Stimulated activated naive B cell treated with anti-CD40 and anti-IgM and Interleukin-4, amounts not matched to agents 10 μg/mL and 1 μg/mL and 100 μg/mL, for 72 hours (primary cell): ENCODE data around the gene FBXO36.
"Not testable (repeated sequence)": the region's sequence is repeated elsewhere in the genome, so short reads cannot be mapped to it uniquely, and the experiment has no call there.

Source experiments
- ATAC-seq, 2 donors: fragments of 150-1000 bp; cut with Tn5 transposase; replicated peaks; 2 replicates each; pipeline ENCODE4 v1.10.0; 2021; ENCODE audit warnings: moderate library complexity in 1 of 2
- DNase-seq: peaks from one replicate; pipeline ENCODE4 v3.0.0; 2021
- H3K27ac Mint-ChIP-seq: one replicate; pipeline ENCODE4 v1.8.0; 2022; ENCODE audit warnings: mild to moderate bottlenecking, mixed read lengths
- H3K27me3 Mint-ChIP-seq, 2 donors: one replicate each; pipeline ENCODE4 v1.8.0; 2022; ENCODE audit warnings: mixed read lengths in 2 of 2
- H3K36me3 Mint-ChIP-seq, 2 donors: one replicate each; pipeline ENCODE4 v1.8.0; 2022; ENCODE audit warnings: mixed read lengths in 2 of 2, mild to moderate bottlenecking in 1 of 2
- H3K4me1 Mint-ChIP-seq, 2 donors: one replicate each; pipeline ENCODE4 v1.8.0; 2022; ENCODE audit warnings: mixed read lengths in 2 of 2, mild to moderate bottlenecking in 1 of 2
- H3K4me3 Mint-ChIP-seq, 2 donors: one replicate each; pipeline ENCODE4 v1.8.0; 2022; ENCODE audit warnings: mild to moderate bottlenecking in 2 of 2, mixed read lengths in 2 of 2, moderate library complexity in 1 of 2
- H3K9me3 Mint-ChIP-seq, 2 donors: one replicate each; pipeline ENCODE4 v1.8.0; 2022; ENCODE audit warnings: mixed read lengths in 2 of 2, mild to moderate bottlenecking in 1 of 2

The FBXO36 gene

DNA sequence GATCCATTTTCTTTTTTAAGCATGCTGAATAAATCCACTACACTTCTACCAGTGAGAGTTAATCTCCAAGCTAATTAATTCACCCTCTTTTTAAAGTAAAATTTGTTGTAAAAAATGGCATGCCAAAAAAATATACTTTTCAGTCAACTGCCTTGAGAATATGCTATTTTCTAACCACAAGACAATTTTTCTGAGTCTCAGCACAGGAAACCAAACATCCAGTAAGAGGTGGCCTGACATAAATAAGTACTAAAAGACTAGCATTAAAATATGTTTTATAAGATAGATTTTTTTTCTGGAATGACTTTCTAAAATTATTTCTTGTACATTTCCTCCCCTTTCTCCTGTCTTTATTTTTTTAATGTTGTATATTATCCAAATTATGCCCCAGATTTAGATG, 2.9 kb downstream of the FBXO36 start:
- Mint-ChIP-seq H3K27ac (no peak overlapping the region), H3K4me1 (peaks cover 5 to 7% of the 10 kb centered on the region in 2 donors), H3K9me3 (no peaks in the 10 kb centered on the region), H3K36me3 (peaks cover 6 to 12% of the 10 kb centered on the region in 2 donors), H3K4me3 (no peak overlapping the region), H3K27me3 (no peaks in the 10 kb centered on the region)
- ATAC-seq (no peak), DNase-seq (no peak)

DNA sequence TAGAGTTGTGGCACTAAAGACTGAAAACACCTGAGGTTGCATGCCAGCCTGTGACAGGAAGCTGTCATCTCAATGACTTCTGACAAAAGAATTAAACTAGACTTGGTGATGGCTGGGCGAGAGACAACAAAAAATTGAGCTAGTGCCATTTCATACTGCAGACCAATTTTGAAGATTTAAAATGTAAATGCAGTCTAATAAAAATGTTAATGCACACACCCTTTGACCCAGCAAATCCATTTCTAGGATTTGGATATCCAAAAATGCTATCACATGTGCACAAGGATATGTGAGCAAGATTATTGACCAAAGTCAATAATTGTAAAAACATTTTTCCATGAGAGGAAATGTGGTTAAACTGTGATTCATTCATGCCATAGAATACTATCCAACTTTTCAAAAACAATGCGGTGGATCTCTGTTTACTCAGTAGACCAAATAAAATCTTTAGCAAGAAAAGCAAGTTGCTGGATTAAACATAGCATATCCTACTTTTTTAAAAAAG, 5.6 kb downstream of the FBXO36 start:
- ATAC-seq (no peak), DNase-seq (no peak)
- peaks cover 3 to 6% of the 10 kb centered on the region in 2 donors for H3K36me3 Mint-ChIP-seq
- no peak overlapping the region for H3K4me3 Mint-ChIP-seq
- no peaks in the 10 kb centered on the region for H3K4me1 Mint-ChIP-seq
- no peaks in the 10 kb centered on the region for H3K27me3 Mint-ChIP-seq
- H3K9me3 Mint-ChIP-seq: no peaks in the 10 kb centered on the region
- no peak overlapping the region for H3K27ac Mint-ChIP-seq

DNA sequence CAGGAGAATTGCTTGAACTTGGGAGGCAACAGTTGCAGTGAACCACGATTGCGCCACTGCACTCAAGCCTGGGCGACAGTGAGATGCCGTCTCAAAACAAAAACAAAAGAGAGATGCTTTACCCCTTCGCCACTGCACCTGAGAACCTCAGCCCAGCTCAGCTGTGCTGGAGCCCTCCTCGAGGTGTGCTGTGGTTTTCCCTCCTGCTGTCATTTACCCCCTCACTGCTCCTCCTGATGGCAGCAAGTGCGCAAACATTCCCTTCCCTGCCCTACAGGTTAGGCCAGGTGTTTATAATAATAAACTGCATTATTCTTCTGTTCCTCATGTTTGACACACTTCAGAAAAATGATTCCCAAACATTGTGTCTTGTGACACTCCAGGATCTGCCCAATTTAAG, 8.4 kb downstream of the FBXO36 start:
- H3K4me3 Mint-ChIP-seq: no peak overlapping the region
- peaks cover 6 to 12% of the 10 kb centered on the region in 2 donors for H3K36me3 Mint-ChIP-seq
- H3K9me3 Mint-ChIP-seq: no peaks in the 10 kb centered on the region
- DNase-seq (no peak), ATAC-seq (no peak)
- H3K27ac Mint-ChIP-seq: no peak overlapping the region
- no peaks in the 10 kb centered on the region for H3K27me3 Mint-ChIP-seq
- no peaks in the 10 kb centered on the region for H3K4me1 Mint-ChIP-seq

DNA sequence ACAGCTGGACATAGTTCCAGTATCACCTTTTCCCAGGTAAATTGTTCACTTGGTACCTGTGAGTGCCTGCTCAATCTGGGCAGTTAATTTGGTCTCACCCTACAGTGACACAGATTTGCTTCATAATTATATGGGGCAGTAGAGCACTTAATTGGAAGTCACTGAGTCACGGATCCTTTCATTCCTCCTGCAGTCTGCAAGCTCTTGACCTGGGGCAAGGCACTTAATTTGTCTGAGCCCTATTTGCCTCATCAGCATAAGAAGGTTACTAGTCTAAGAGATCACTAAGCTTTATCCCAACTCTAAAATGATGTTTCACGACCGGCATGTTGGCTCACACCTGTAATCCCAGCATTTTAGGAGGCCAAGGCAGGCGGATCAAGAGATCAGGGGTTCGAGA, 8.9 kb downstream of the FBXO36 start:
- Mint-ChIP-seq H3K36me3 (peaks cover 8 to 12% of the 10 kb centered on the region in 2 donors), H3K4me1 (no peaks in the 10 kb centered on the region), H3K9me3 (no peaks in the 10 kb centered on the region), H3K27ac (no peak overlapping the region), H3K4me3 (no peak overlapping the region), H3K27me3 (no peaks in the 10 kb centered on the region)
- DNase-seq (no peak), ATAC-seq (no peak)

DNA sequence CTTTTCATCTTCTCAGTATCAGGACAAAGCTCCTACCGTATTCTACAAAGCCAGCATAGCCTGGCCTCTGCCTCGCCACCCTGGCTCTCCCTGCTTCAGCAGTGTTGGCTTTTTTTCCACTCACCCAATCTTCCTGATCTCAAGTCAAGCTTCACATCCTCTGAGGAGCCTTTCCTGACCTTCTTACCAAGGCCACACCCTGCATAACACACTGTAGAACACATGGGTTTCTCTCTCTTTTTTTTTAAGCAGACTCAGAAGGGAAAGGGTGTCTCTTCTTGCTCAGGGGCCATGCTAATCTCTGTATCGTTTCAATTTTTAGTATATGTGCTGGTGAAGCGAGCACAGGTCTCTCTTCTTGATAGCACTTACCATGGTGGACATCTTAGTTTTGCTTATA, 15.2 kb downstream of the FBXO36 start:
- H3K4me1 Mint-ChIP-seq: no peaks in the 10 kb centered on the region
- no peaks in the 10 kb centered on the region for H3K27me3 Mint-ChIP-seq
- H3K9me3 Mint-ChIP-seq: no peaks in the 10 kb centered on the region

DNA sequence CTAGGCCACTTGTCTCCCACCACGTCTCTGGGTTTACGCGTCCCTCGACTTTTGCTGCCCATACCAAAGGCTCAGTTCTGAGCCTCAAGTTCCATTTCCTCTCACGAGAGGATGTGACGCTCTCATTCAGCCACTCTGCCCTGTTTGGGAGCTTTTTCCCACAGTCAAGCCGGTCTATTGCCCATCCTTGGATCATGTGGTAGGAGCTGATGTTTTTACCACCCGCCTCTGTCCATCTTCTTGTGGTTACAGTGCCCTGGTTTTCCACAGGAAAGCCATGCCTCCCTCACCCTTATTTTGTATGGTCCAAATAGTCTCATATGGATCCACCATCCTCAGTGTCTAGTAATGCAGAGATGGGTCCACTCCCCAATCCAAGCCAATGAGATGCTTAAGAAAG, 20.4 kb downstream of the FBXO36 start:
- Mint-ChIP-seq H3K4me3 (no peak overlapping the region), H3K27ac (no peak overlapping the region), H3K36me3 (peaks cover 0 to 4% of the 10 kb centered on the region in 2 donors), H3K4me1 (peaks cover 13 to 16% of the 10 kb centered on the region in 2 donors), H3K9me3 (no peaks in the 10 kb centered on the region), H3K27me3 (no peaks in the 10 kb centered on the region)
- no peak for ATAC-seq
- DNase-seq: no peak

More for the DNA sequence above, 15.2 kb downstream of the FBXO36 start:
- Mint-ChIP-seq H3K36me3 (peaks cover 7 to 8% of the 10 kb centered on the region in 2 donors), H3K4me3 (no peak overlapping the region), H3K27ac (no peak overlapping the region)
- ATAC-seq (no peak), DNase-seq (no peak)

DNA sequence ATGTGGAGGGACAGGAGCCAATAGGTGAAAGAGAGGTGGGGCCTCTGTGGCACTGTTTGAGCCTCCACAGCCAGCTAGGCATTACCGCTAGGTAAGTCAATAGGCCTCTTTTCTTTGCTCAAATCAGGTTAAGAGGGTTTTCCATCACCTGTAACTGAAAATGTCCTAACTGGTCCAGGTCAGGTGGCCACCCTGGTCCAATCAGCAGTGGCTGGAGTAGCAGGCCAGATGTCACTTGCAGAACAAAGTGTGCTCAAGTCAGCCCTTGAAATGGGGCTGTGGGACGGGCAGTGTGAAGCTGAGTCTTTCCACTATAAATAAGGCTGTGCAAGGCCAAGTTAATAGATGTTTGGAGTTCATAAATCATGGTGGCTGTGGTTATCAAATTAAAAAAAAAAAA, 20.9 kb downstream of the FBXO36 start:
- Mint-ChIP-seq H3K4me3 (no peak overlapping the region), H3K36me3 (peaks cover 0 to 4% of the 10 kb centered on the region in 2 donors), H3K9me3 (no peaks in the 10 kb centered on the region), H3K27me3 (no peaks in the 10 kb centered on the region), H3K4me1 (peaks cover 15 to 19% of the 10 kb centered on the region in 2 donors), H3K27ac (no peak overlapping the region)
- ATAC-seq (no peak), DNase-seq (no peak)

DNA sequence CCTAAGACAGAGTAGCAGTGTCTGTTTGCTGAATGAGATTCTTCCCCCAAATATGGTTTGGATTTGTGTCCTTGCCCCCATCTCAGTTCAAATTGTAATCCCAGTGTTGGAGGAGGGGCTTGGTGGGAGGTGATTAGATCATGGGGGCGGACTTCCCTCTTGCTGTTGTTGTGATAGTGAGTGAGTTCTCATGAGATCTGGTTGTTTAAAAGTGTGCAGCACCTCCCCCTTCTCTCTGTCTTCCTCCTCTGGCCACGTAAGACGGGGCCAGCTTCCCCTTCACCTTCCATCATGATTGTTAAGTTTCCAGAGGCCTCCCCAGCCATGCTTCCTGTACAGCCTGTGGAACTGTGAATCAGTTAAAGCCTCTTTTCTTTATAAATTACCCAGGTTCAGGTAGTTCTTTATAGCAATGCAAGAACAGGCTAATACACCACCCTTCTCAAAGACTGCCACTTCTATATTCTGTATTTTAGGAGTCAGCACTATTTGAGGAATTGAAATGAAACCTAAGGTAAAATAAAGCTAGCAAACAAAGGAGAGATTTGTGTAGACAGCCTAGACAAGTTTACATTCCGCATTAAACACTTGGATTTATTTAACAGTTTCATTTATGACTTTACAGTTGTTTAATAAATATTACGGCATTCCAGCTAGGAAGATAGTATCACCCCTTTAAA, 21.6 kb downstream of the FBXO36 start:
- peaks cover 15 to 19% of the 10 kb centered on the region in 2 donors for H3K4me1 Mint-ChIP-seq
- ATAC-seq (no peak), DNase-seq (no peak)
- no peak overlapping the region for H3K27ac Mint-ChIP-seq
- H3K36me3 Mint-ChIP-seq: peaks cover 0 to 4% of the 10 kb centered on the region in 2 donors
- H3K9me3 Mint-ChIP-seq: no peaks in the 10 kb centered on the region
- no peaks in the 10 kb centered on the region for H3K27me3 Mint-ChIP-seq
- no peak overlapping the region for H3K4me3 Mint-ChIP-seq

DNA sequence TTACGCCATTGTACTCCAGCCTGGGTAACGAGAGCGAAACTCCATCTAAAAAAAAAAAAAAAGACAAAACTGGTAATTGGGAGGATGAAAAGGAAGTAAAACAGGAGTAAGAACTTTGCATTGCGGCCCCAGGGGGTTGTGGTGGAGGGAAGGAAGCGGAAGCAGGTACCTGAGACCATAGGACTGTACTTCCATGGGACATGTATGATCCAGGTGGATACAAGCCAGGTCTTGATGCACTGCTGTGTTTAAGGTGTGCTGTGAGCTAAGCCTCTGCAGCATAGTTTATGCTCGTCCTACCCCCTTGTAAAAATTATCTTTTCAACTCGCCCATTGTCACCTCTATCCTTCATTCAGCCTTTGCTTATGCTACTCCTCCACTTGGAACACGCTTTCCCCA, 23.7 kb downstream of the FBXO36 start:
- Mint-ChIP-seq H3K4me1 (peaks cover 15 to 19% of the 10 kb centered on the region in 2 donors), H3K27ac (no peak overlapping the region), H3K27me3 (no peaks in the 10 kb centered on the region), H3K9me3 (no peaks in the 10 kb centered on the region), H3K4me3 (no peak overlapping the region), H3K36me3 (peaks cover 0 to 4% of the 10 kb centered on the region in 2 donors)
- ATAC-seq: no peak
- DNase-seq: no peak

DNA sequence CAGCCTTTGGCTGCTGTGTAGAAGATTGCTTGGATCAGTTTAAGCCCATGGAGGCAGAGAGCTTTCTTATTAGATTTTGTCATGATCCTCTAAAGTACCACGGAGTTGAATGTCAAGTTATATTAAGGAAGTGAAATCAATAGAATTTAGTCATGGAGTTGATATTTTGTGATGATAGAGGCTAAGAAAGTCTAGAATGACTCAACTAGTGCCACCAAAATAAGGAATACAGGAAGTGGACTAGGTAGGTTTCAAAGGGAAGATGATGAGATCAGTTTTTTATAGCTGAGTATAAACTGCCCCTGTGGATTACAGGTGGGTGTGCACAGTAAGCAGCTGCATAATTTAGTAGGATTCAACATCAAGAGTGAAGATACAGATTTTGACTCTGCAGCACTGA, 25.2 kb downstream of the FBXO36 start:
- DNase-seq: no peak
- no peaks in the 10 kb centered on the region for H3K27me3 Mint-ChIP-seq
- no peaks in the 10 kb centered on the region for H3K9me3 Mint-ChIP-seq
- no peak overlapping the region for H3K27ac Mint-ChIP-seq
- H3K4me1 Mint-ChIP-seq: peaks cover 15 to 19% of the 10 kb centered on the region in 2 donors
- peak; percentile 96 to 97 for ATAC-seq
- peaks cover 0 to 4% of the 10 kb centered on the region in 2 donors for H3K36me3 Mint-ChIP-seq
- H3K4me3 Mint-ChIP-seq: peak overlapping the region; percentile 11 to 22

DNA sequence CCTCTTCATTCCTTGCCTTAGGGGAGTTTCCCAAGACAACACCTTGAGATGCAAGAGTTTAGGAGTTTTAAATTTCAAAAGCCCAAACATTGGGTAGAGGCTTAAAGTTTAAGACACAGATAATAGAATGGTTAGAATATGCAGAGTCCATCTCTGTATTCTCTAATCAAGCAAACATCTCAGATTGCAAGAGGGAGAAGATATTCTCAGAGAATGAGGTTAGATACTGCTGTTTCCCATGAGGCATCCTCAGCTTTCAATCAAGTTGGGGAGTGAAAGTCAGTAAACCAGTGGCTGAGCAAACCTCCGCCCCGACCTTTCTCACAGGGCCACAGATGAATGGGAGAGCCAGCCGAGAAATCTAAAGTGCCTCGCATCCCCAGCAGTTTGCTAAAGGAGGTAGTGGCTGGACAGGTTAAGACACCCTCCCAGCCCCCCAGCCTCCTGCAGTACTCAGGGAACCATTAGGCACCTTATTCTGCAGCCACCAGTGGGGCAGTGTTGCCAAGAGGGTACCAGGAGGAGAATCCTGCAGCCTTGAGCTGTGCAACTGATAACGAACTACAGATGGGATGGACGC, 30.0 kb downstream of the FBXO36 start:
- H3K4me3 Mint-ChIP-seq: no peak overlapping the region
- H3K9me3 Mint-ChIP-seq: no peaks in the 10 kb centered on the region
- no peak overlapping the region for H3K27ac Mint-ChIP-seq
- ATAC-seq (no peak), DNase-seq (no peak)
- no peaks in the 10 kb centered on the region for H3K27me3 Mint-ChIP-seq
- peaks cover 4 to 6% of the 10 kb centered on the region in 2 donors for H3K4me1 Mint-ChIP-seq
- no peaks in the 10 kb centered on the region for H3K36me3 Mint-ChIP-seq

DNA sequence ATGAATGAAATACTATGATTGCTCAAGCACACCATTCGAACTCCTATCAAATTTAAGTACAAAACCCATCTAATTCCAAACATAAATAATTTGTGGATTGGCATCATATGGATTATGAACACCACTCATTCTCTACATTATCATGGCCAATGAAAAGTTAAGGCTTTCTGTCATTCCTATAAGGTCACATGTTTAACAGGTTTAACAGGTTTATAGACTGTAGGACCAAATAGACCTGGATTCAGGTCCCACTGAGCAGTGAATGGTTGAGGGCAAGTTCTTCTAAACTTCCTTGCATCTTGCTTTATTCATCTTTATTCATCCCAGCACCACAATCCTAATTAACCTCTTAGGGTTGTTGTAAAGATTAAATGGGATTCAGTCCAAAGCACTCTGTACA, 33.4 kb downstream of the FBXO36 start:
- ATAC-seq (no peak), DNase-seq (no peak)
- no peak overlapping the region for H3K27ac Mint-ChIP-seq
- no peaks in the 10 kb centered on the region for H3K27me3 Mint-ChIP-seq
- no peaks in the 10 kb centered on the region for H3K4me1 Mint-ChIP-seq
- H3K36me3 Mint-ChIP-seq: no peaks in the 10 kb centered on the region
- H3K4me3 Mint-ChIP-seq: no peak overlapping the region
- H3K9me3 Mint-ChIP-seq: no peaks in the 10 kb centered on the region

DNA sequence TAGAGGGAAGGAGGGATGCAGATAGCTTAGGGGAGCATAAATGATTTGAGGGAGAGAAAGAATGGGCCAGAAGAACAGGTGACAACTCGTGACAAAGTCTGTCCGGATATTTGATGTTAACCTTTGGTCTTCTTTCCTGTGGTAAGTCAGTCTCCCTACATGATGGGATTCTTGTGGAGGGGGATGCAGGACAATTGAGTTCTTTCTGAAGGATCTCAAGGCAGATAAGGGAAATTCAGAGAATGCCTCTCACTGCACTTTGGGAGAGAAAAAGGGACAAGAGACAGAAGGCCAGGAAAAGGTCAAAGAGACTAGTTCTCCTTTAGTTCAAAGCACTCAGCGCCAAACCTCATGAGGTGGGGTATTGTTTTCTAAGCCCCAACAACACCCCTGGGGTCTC, 34.2 kb downstream of the FBXO36 start:
- no peaks in the 10 kb centered on the region for H3K4me1 Mint-ChIP-seq
- no peak for ATAC-seq

DNA sequence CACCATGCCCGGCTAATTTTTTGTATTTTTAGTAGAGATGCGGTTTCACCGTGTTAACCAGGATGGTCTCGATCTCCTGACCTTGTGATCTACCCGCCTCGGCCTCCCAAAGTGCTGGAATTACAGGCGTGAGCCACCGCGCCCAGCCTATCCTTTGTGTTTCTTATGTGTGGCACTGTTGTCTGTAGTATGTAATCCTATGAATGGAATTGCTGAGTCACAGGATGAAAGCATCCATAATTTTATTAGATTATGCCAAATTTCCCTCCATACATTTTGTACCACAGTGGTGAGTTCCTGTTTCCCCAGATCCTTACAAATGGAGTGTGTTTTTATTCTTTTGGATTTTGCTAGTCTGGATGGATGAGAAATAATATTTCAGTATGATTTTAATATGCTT, 41.3 kb downstream of the FBXO36 start:
- not testable (repeated sequence) for H3K4me3 Mint-ChIP-seq, DNase-seq, ATAC-seq, H3K27ac Mint-ChIP-seq, H3K36me3 Mint-ChIP-seq, H3K9me3 Mint-ChIP-seq, H3K4me1 Mint-ChIP-seq, H3K27me3 Mint-ChIP-seq

More for the DNA sequence above, 34.2 kb downstream of the FBXO36 start:
- H3K4me3 Mint-ChIP-seq: no peak overlapping the region
- H3K36me3 Mint-ChIP-seq: no peaks in the 10 kb centered on the region
- no peaks in the 10 kb centered on the region for H3K27me3 Mint-ChIP-seq
- no peaks in the 10 kb centered on the region for H3K9me3 Mint-ChIP-seq
- no peak for DNase-seq
- H3K27ac Mint-ChIP-seq: no peak overlapping the region

DNA sequence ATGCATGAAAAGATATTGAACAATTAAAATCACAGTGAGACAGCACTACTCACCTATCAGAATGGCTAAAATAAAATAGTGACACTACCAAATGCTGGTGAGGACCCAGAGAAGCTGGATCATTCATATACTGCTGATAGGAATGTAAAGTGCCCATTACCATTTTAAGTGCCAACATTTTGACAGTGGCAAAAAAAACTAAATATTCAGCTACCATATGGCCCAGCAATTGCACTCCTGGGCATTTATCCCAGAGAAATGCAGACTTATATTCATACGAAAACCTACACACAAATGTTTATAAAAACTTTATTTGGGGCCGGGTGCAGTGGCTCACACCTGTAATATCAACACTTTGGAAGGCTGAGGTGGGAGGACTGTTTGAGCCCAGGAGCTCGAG, 47.6 kb downstream of the FBXO36 start:
- Mint-ChIP-seq H3K27ac (no peak overlapping the region), H3K27me3 (no peaks in the 10 kb centered on the region)
- no peak for DNase-seq

More for the DNA sequence above, 47.6 kb downstream of the FBXO36 start:
- ATAC-seq: no peak
- H3K9me3 Mint-ChIP-seq: no peaks in the 10 kb centered on the region
- no peaks in the 10 kb centered on the region for H3K4me1 Mint-ChIP-seq
- H3K4me3 Mint-ChIP-seq: no peak overlapping the region
- H3K36me3 Mint-ChIP-seq: peaks cover 0 to 2% of the 10 kb centered on the region in 2 donors
